PC-9 (cell line): ENCODE results near the gene MORN3.

ENCODE experiments used
- CTCF ChIP-seq: fragments of 200-600 bp; sonication (generic); conservative IDR thresholded peaks from 2 replicates; pipeline ENCODE4 v1.6.1; 2017; ENCODE audit warnings: mixed run types, antibody characterized with exemption, mild to moderate bottlenecking, moderate library complexity
- EZH2 ChIP-seq: fragments of 200-600 bp; sonication (generic); IDR thresholded peaks from 2 replicates; pipeline ENCODE4 v1.8.0; 2017; ENCODE audit warnings: antibody characterized with exemption, low read depth

- TF ChIP-seq CTCF (no peak), EZH2 (no peak)
Observed at GRCh38 chr12:121678305-121678704, 8.9 kb upstream of the MORN3 start.
